ENCODE measurements around the gene LMOD1. TPM values are rescaled to one million over a fixed set of nuclear protein-coding genes. Genes with fewer than 3 reads are reported as not detected.

The LMOD1 gene
- total RNA-seq, 6 experiments from 2014 or later = 1.1 to 3.5 (median 2.1) TPM

GRCh38 chr1:201899683-201900429 lies 46.5 kb downstream of the LMOD1 start:
- intact Hi-C loops (cut with DNase I) = loop anchor here (5.0 to 10.0 kb wide), 4 partner anchors 72 to 245 kb away; partner anchors contain the start of genes ARL8A (in 1 of the 2) and GPR37L1 (in 1 of the 2)
- H3K36me3 ChIP-seq = no peaks in the 10 kb centered on the region
- ATAC-seq (no peak), DNase-seq (no peak)
- no peaks in the 10 kb centered on the region for H3K9me3 ChIP-seq
- 64% methylated on average over 5 of the region's 20 CpGs for WGBS (ENCODE audit: insufficient coverage, low coverage, low lambda C conversion rate, missing lambda C conversion rate)
- no peak overlapping the region for H3K27ac ChIP-seq
- peaks cover 0 to 11% (median 0%) of the 10 kb centered on the region in 4 donors for H3K4me1 ChIP-seq
- no peak overlapping the region for H3K4me3 ChIP-seq
- no peak for TF ChIP-seq CTCF (IDR thresholded peaks at IDR 0.05)
- TF ChIP-seq POLR2A (IDR thresholded peaks at IDR 0.05) = no peak
- no peaks in the 10 kb centered on the region for H3K27me3 ChIP-seq

DNA sequence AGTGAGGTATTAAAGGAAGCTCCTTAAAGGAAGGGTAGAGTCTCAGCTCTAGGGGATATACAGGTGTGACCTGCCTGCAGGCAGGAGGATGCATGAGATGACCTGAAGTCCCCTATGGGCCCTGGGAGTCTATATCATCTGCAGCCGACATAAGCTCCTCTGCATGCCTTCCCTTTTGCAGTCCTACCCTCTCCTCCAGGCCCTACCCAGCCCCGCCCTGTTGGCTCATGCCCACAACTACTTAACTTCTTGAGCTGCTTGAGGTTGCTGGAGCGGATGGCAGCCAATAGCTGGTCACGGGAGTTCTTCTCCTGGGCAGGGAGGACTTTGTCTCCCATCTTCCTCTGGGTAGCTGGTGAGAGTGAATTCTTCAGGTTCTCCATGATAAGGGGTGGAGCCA lies 47.4 kb downstream of the LMOD1 start:
- H3K36me3 ChIP-seq = no peaks in the 10 kb centered on the region
- no peak overlapping the region for H3K27ac ChIP-seq
- no peaks in the 10 kb centered on the region for H3K9me3 ChIP-seq
- TF ChIP-seq CTCF (IDR thresholded peaks at IDR 0.05) (no peak), POLR2A (IDR thresholded peaks at IDR 0.05) (no peak)
- ATAC-seq (no peak), DNase-seq (no peak)
- 90% methylated on average over 2 of the region's 4 CpGs for WGBS (ENCODE audit: insufficient coverage, low coverage, low lambda C conversion rate, missing lambda C conversion rate)
- H3K27me3 ChIP-seq = no peaks in the 10 kb centered on the region
- intact Hi-C loops (cut with DNase I) = loop anchor here (5.0 to 10.0 kb wide), 3 partner anchors 73 to 246 kb away; partner anchors contain the start of gene ARL8A (in 1 of the 2)
- H3K4me1 ChIP-seq = peaks cover 0 to 5% (median 0%) of the 10 kb centered on the region in 4 donors
- H3K4me3 ChIP-seq = no peak overlapping the region

- Histone ChIP-seq H3K36me3 (no peaks in the 10 kb centered on the region), H3K4me3 (no peak overlapping the region), H3K4me1 (peaks cover 0 to 5% (median 0%) of the 10 kb centered on the region in 4 donors), H3K9me3 (no peaks in the 10 kb centered on the region), H3K27ac (no peak overlapping the region), H3K27me3 (no peaks in the 10 kb centered on the region)
- WGBS (ENCODE audit: insufficient coverage, low coverage, low lambda C conversion rate, missing lambda C conversion rate) = 30% methylated on average over 4 of the region's 4 CpGs
- TF ChIP-seq POLR2A (IDR thresholded peaks at IDR 0.05) = no peak
- no peak for TF ChIP-seq CTCF (IDR thresholded peaks at IDR 0.05)
- DNase-seq = no peak
- intact Hi-C loops (cut with DNase I) = loop anchor here (5.0 to 10.0 kb wide), 3 partner anchors 74 to 246 kb away; partner anchors contain the start of gene ARL8A (in 1 of the 2)
- ATAC-seq = peak in 1 of 4 donors; percentile 59
Measured at GRCh38 chr1:201898240-201898894, 48.0 kb downstream of the LMOD1 start.

DNA sequence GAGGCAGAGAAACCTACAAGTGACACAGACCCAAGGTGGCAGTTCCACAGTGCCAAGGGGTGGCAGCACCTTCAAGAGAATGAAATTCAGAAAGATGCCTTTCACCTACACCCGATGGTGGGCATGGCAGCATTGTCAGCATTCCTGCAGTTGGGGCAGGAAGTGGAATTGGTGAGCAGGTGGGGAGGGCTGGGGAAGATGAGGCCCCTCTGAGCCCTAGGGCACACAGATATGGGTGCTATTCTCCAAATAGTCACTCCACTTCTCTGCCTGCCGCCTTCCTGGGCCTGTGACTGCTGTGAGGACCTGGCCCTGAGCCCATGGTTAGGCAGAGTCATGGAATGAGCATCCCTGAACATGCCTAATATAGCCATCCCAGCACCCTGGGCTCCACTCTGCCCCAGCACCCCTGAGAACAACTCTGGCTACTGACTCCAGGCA lies 49.4 kb downstream of the LMOD1 start:
- Histone ChIP-seq H3K9me3 (no peaks in the 10 kb centered on the region), H3K4me1 (peaks cover 0 to 5% (median 0%) of the 10 kb centered on the region in 4 donors), H3K36me3 (no peaks in the 10 kb centered on the region), H3K27ac (no peak overlapping the region), H3K4me3 (no peak overlapping the region), H3K27me3 (no peaks in the 10 kb centered on the region)
- no peak for TF ChIP-seq POLR2A (IDR thresholded peaks at IDR 0.05)
- TF ChIP-seq CTCF (IDR thresholded peaks at IDR 0.05) = peak in 1 of 4 donors; percentile 23
- no CpG with 5 or more reads among the region's 2 CpGs for WGBS (ENCODE audit: insufficient coverage, low coverage, low lambda C conversion rate, missing lambda C conversion rate)
- ATAC-seq (peak in 1 of 4 donors; percentile 28), DNase-seq (no peak)
- intact Hi-C loops (cut with DNase I) = loop anchor here (5.0 to 10.0 kb wide), 3 partner anchors 75 to 248 kb away; partner anchors contain the start of gene ARL8A (in 1 of the 2)
